SKM-1 (cell line): ENCODE measurements around the gene C5AR1.
"Not testable (repeated sequence)": the region's sequence is repeated elsewhere in the genome, so short reads cannot be mapped to it uniquely, and the experiment has no call there.

ENCODE experiments used
- DNase-seq: peaks from one replicate; lab custom pipeline; 2025; ENCODE audit not compliant: unreplicated experiment; lab: John Stamatoyannopoulos, UW

Gene C5AR1

GRCh38 chr19:47283405-47284059, 26.1 kb upstream of the C5AR1 start:
- no peak for DNase-seq

- peak; percentile 27 for DNase-seq
These were observed 25.2 kb upstream of the C5AR1 start for GRCh38 chr19:47284324-47284899.

DNA sequence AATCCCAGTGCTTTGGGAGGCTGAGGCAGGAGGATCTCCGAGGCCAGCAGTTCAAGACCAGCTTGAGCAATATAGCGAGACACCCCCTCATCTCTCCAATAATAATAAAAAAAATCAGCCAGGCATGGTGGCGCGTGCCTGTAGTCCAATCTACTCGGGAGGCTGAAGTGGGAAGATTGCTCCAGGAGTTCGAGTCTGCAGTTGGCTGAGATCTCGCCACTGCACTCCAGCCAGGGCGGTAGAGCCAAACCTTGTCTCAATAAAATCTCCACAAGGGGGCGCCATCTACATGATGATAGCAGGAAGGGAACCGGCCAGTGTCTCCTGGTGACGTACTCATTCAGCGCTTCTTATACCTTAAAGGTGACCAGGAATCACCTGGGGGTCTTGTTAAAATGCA, 13.6 kb upstream of the C5AR1 start:
- no peak for DNase-seq

DNA sequence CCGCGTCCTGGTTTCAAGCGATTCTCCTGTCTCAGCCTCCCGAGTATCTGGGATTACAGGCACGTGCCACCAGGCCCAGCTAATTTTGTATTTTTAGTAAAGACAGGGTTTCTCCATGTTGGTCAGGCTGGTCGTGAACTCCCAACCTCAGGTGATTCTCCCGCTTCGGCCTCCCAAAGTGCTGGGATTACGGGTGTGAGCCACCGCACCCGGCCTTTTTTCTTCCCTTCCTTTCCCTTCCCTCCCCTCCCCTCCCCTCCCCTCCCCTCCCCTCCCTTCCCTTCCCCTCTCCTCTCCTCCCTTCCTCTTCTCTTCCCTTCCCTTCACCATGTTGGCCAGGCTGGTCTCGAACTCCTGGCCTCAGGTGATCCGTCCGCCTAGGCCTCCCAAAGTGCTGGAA, 8.8 kb upstream of the C5AR1 start:
- DNase-seq, result not testable (repeated sequence)

DNA sequence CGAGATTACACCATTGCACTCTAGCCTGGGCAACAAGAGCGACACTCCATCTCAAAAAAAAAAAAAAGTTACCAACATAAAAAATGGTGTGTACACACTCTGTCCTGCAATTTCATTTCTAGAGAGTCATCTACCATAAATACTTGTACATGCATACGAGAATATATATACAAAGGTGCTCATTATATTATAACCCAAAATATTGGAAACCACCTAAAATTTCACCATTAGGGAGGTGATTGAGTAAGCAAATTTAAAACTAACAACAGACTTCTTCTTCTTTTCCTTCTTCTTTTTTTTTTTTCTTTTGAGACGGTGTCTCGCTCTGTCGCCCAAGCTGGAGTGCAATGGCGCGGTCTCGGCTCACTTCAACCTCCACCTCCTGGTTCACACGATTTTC, 7.4 kb upstream of the C5AR1 start:
- no peak for DNase-seq

DNA sequence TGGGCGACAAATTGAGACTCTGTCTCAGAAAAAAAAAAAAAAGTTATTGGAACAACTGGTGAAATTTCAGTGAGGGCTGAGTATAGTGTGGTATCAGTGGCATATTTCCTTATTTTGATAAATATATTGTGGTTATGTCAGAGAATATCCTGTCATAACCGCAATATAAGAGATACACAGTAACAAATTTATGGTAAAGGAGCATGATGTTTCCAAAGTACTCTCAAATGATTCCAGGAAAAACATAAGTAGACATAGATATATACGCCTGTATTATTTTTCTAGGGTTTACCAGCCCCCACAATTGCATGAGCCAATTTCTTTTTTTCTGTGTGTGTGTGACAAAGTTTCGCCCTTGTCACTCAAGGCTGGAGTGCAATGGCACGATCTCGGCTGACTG, 5.7 kb upstream of the C5AR1 start:
- no peak for DNase-seq

- DNase-seq, result no peak
These were observed 4.3 kb upstream of the C5AR1 start for GRCh38 chr19:47305309-47305751.

- no peak for DNase-seq
These were observed 3.4 kb upstream of the C5AR1 start for GRCh38 chr19:47306303-47306702.

DNA sequence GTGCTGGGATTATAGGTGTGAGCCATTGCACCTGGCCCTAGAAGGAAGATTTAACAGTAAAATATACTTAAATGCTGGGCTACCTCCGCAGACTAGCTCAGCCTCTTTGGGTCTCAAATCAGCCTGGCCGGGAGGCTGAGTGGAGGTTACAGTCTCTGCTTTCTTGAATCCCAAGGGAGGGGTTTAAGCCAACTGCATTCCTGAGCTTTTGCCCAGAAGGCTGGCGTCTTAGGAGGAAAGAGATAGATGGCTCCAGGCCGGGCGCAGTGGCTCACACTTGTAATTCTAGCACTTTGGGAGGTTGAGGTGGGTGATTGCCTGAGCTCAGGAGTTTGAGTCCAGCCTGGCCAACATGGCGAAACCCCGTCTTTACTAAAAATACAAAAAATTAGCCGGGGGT, 623 bp upstream of the C5AR1 start:
- no peak for DNase-seq

DNA sequence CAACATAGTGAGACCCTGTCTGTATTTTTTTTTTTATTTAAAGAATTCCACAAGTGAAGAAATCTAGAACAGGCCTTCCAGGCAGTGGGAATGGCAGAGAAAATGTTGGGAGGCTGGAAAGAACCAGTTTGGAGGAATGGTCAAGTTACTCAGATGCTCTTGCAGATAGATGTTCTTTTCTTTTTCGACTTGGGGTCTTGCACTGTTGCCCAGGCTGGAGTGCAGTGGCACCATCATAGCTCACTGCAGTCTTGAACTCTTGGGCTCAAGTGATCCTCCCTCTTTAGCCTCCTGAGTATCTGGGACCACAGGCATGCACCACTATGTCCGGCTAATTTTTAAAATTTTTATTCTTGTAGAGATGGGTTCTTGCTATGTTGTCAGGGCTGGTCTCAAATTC, 662 bp downstream of the C5AR1 start:
- no peak for DNase-seq

- peak; percentile 36 for DNase-seq
These were observed 1.2 kb downstream of the C5AR1 start for GRCh38 chr19:47310819-47311218.

GRCh38 chr19:47312366-47313006, 2.8 kb downstream of the C5AR1 start:
- DNase-seq, result no peak

DNA sequence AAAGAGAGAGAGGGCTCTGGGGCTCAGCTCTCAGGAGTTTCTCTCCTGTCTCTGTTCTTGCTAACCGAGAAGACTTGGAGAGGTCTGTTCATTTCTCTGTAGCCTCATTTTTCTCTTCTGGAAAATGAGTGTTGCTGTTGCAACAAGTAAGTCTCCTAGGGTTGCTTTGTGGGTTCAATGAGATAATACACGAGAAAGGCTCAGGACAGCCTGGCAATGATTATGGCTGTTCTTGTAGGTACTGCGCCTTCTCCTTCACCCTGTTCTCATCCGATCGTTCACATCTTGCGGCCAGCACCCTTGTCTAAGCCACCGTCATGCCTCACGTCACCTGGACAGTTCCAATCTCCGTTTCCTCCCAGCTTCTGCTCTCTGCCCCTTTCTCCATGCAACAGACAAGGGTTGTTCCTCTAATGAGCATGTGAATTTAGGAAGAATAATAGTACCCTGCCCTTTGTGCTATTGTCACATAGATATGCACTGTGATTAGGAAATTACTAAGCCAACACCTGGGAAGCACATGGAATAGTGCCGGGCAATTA, 4.2 kb downstream of the C5AR1 start:
- DNase-seq, result no peak

DNA sequence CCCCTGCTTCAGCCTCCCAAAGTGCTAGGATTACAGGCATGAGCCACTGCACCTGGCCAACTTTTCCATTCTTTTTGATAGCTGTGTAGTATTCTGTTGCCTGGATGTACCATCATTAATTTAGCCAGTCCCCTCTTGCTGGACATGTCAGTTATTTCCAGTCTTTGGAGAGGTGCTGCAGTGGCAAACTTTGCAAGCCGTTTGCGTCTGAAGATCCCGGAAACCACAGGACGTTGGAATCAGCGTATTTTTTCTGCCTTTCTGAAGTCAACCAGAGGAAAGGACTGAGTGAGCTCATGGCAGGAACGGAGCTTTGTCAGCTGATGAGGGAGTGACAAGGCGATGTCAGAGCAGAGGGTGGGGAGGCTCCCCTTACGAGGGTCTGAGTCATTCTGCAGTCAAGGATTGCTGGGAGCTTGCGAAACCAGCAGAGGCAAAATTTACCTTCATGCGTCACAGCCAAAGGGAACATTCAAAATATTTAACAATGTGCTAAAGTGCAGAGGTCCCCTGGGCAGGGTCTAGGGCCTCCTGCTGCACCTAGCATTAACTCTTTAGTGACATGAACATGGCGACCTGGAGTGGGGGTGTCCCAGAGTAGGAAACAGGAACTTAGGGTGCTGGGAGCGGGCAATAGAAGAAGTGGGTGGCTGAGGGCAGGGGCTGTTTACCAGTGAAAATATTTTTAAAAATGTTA, 5.6 kb downstream of the C5AR1 start:
- peak; percentile 42 for DNase-seq

GRCh38 chr19:47316513-47316912, 6.9 kb downstream of the C5AR1 start:
- no peak for DNase-seq

- DNase-seq, result no peak
These were observed 10.5 kb downstream of the C5AR1 start for GRCh38 chr19:47319923-47320871.

- no peak for DNase-seq
These were observed 12.0 kb downstream of the C5AR1 start for GRCh38 chr19:47321630-47322029.

GRCh38 chr19:47322058-47322457, 12.4 kb downstream of the C5AR1 start:
- peak; percentile 4 for DNase-seq

- no peak for DNase-seq
These were observed 13.7 kb downstream of the C5AR1 start for GRCh38 chr19:47323409-47323808.

GRCh38 chr19:47323872-47324271, 14.2 kb downstream of the C5AR1 start:
- no peak for DNase-seq

GRCh38 chr19:47324502-47324901, 14.8 kb downstream of the C5AR1 start:
- DNase-seq, result peak; percentile 13
